UCSD-AML1 (cell line): ENCODE data around the gene SLC49A3.
"Not testable (repeated sequence)": the region's sequence is repeated elsewhere in the genome, so short reads cannot be mapped to it uniquely, and the experiment has no call there.

Experiments used
- DNase-seq: peaks from one replicate; lab custom pipeline; 2025; ENCODE audit not compliant: unreplicated experiment; lab: John Stamatoyannopoulos, UW

SLC49A3 gene

GRCh38 chr4:688854-689681 lies at the start of gene SLC49A3:
Gene SLC49A3, minus strand, starts transcription at chr4:689151. Its CDS starts 24 bp downstream, at chr4:689127.
- no peak for DNase-seq

DNA sequence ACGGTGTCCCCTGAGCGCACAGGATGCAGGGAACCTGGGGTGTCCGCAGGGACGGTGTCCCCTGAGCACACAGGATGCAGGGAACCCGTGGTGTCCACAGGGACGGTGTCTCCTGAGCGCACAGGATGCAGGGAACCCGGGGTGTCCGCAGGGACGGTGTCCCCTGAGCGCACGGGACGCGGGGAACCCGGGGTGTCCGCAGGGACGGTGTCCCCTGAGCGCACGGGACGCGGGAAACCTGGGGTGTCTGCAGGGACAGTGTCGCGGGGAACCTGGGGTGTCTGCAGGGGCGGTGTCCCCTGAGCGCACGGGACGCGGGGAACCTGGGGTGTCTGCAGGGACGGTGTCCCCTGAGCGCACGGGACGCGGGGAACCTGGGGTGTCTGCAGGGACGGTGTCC lies 47.6 kb upstream of the SLC49A3 start:
- not testable (repeated sequence) for DNase-seq

GRCh38 chr4:735583-735982 lies 46.6 kb upstream of the SLC49A3 start:
- no peak for DNase-seq

DNA sequence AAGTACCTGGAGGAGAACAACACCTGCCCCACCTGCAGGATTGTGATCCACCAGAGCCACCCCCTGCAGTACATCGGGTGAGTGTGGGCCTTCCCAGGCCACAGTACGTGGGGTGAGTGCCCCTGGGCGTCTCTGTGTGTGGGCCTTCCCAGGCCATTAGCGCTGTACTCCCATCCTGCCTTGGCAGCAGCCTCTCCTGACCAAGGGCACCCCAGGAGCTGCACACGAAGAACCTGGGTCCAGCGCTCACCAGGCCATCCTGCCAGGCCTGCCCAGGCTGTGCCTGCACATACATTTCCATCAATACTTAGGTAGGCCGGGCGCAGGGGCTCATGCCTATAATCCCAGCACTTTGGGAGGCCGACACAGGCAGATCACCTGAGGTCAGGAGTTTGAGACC lies 46.0 kb upstream of the SLC49A3 start:
- no peak for DNase-seq

DNA sequence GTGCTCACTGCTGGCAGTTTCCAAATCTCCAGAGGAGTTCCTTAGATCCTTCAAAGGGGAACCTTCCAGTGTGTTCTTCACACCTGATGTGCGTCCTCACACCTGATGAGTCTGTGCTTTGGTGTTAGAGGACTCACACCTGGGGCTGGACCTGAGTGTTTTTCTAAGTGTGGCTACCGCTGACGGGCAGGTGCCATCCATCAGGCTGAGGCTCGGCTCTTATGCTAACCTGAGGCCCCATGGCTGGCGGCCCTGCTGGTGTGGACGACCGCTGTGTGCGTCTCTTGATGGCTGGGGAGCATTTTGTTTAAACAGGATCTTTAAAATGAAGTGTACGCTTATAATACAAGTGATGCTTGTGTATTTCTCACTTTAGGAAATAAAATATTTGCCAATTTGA lies 45.1 kb upstream of the SLC49A3 start:
- no peak for DNase-seq

- no peak for DNase-seq
Observed at GRCh38 chr4:733631-733980, 44.7 kb upstream of the SLC49A3 start.

GRCh38 chr4:732911-733630 lies 44.1 kb upstream of the SLC49A3 start:
- DNase-seq = no peak

DNA sequence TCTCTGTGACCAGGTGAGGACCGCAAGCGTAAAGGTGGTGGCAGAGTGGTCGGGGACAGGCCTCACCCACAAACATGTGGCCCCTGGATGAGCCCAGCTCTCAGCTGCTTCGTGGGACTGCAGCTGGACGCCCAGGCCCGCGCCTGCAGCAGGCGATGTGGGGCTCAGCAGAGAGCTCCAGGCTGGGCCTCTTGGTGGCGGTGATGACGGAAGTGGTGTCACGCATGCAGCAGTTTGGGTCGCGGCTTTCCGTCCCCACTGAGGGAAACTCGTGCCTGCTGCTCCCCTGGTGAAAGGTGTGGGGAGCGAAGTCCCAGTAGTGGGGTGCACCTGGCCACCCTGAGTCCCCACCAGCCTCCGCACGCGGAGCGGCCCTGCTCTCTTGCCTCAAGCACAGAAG lies 43.5 kb upstream of the SLC49A3 start:
- no peak for DNase-seq

DNA sequence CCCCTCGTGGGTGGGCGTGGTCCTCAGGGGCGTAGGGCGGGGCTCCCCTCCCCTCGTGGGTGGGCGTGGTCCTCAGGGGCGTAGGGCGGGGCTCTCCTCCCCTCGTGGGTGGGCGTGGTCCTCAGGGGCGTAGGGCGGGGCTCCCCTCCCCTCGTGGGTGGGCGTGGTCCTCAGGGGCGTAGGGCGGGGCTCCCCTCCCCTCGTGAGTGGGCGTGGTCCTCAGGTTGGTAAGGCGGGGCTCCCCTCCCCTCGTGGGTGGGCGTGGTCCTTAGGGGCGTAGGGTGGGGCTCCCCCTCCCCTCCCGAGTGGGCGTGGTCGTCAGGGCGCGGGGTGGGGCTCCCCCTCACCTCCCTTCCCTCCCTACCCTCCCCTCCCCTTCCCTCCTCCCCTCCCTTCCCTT lies 43.0 kb upstream of the SLC49A3 start:
- not testable (repeated sequence) for DNase-seq

DNA sequence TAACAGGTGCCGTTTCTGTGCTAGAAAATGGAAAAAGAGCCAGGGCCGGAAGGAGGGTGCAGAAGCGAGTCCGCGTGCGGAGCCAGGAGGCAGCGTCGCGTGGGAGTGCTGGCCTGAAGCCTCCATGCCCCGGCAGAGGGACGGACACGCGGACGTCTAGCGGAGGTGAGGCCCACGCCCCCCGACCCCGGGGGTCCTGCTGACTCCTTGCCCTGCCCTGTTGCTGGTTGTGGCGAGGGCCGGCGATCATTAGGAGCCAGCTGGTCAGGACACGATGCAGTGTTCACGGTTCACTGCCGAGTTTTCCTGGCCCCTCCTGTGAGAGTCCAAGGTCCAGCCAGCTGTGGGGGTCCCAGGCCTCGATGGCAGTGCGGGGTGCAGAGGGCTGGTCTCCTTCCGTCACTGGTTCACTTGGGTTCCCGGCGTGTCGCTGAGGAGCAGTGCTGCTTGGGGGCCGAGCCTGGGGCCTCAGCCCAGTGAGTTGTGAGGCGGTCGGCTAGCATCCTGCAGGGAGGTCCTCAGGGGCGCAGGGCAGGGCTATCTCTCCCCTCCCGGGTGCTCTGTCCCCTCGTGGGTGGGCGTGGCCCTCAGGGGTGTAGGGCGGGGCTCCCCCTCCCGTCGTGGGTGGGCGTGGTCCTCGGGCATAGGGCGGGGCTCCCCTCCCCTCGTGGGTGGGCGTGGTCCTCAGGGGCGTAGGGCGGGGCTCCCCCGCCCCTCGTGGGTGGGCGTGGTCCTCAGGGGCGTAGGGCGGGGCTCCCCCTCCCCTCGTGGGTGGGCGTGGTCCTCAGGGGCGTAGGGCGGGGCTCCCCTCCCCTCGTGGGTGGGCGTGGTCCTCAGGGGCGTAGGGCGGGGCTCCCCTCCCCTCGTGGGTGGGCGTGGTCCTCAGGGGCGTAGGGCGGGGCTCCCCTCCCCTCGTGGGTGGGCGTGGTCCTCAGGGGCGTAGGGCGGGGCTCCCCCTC lies 42.3 kb upstream of the SLC49A3 start:
- DNase-seq = not testable (repeated sequence)

DNA sequence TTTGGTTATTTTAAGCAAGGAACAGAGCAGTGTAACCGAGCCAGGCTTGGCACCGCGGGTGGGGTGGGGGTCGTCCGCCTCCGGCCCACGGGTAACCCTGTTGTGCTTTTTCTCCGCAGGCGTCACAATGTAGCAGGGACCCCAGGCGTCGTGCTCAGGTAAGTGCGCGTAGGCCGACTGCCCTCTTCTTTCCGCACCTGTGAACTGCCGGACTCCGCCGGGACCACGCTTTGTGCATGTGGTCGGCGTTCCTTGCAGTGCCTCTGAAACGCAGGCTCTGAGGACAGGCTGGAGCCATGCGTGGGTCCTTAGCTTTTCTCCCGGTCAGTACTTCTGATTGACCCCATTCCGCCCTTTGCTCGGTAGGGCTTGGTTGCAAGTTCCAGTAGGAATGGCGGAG lies 41.6 kb upstream of the SLC49A3 start:
- DNase-seq = no peak

DNA sequence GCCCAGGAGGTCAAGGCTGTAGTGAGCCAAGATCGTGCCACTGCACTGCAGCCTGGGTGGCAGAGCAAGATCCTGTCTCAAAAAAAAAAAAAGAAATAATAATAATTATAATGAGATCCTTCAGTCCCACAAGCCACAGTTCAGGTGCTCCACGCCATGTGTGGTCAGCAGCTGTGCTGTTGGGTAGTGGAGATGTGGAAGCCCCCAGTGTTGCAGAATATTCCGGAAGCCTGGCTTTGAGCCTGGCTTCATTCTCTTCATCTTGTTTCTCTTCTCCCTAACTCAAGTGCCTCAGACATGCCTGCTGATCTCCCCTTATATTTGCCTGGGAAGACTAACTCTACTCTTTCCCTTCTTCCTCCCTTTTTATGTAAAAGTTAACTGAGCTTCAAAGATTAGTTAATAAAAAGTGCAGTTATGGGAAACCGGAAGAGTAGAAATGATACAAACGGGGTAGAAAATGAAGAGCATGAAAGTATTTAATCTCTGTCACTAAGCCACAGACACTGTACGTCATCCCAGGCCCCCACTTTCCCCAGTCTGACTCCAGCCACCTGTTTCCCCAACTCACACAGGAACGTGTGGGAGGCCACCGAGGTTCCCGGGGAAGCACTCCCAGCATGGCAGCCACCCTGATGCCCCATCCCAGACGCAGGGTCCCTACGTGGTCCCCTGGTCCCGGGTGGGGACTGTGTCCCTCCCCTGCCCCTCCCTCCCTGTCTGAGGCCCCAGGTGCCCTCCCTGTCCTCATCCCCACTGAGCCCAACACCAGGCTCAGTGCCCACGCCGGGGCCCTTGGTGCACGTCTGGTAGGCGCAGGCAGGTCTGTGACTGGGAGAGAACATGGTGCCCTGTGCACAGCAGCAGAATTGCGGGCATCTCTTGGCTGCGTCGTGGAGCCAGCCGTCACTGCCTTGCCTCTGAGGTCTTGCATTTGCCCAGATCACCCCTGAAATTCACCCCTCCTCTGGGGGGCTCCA lies 40.7 kb upstream of the SLC49A3 start:
- DNase-seq = no peak

DNA sequence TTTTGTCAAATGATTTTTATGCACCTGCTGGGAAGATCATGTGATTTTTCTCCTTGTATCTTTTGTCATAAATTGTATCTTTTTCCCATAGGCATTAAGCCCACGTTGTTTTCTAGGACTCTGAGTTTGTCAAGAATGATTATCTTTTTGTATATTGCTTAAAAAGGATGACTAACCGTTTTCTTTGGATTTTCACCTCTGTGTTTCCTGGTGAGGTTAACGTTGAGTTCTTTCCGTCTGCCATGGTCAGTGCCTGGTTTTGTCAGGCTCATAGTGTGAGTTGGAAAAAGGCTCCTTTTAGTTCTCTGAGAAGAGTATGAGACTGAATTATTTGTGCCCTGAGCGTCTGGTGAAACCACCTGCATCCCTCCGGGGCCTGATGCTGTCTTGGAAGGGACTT lies 38.6 kb upstream of the SLC49A3 start:
- DNase-seq = no peak

DNA sequence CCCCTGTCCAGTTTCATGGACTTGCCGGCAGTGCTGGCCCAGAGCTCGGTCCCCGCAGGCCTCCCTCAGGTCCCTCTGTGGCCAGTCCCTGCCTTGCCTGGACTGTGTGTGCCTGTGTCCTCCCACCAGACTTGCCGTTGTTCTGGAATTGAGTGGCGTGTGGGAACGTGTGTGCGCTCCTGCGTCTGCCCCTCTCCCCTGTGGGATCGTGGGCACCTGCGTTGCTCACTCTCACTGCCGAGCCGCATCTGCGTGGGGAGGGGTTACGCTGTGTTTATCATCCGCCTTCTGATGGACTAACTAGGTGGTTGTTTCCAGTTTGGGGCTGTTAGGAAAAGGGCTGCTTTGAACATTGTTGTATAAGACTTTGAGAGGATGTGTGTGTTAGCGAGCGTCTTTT lies 37.9 kb upstream of the SLC49A3 start:
- no peak for DNase-seq

DNA sequence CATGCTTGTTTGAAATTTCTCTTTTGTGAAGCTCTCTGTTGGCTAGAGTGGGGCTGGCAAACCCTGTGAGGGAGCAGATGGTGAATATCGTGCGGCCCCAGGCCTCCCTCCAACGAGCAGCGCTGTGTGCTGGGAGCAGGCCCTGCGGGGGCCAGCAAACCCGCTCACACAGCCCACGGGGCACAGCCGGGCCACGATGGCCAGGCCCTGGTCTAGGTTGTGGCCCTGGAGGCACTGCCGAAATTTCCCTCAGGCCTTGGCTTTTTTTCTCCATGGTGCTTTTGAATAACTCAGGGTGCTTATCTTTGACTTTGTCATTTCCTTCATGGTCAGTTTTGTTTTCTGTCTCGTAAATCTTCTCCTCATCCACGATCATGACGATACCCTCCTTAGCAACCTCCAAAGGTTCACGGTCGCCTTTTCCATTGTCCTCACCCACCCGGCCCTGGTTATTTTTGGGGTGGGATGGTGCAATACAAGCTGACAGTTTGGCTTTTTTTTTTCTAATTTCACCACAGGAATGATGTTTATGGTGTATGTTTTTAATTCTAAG lies 37.4 kb upstream of the SLC49A3 start:
- no peak for DNase-seq

DNA sequence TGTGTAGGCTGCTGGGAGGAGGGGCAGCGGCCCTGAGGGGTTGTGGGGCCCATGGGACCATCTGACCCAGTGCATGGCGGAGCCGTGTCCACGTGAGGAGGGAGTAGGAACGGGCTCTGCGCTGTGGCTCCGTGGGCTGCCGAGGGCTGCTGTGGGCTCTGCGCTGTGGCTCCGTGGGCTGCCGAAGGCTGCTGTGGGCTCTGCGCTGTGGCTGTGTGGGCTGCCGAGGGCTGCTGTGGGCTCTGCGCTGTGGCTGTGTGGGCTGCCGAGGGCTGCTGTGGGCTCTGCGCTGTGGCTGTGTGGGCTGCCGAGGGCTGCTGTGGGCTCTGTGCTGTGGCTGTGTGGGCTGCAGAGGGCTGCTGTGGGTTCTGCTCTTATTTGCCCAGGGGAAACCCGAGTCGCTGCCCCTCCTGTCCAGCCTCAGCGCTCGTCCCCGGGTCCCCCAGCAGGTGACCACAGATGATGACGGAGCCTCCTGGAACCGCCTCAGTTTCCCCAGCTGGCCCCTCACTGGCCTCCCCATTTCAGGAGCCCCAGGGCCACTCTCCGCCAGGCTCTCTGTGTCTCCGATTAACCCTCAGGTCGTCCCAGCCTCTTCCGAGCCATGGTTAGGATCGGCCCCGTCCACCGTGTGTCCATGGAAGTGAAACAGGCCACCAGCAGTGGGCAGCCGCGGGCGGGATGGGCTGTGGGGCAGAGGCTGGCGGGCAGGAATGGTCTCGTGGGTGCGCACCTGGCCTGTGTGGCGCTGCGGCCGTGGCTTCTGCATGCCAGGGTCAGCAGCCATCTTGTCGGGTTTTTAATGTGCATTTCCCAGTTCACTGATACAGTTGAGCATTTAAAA lies 36.7 kb upstream of the SLC49A3 start:
- no peak for DNase-seq

- no peak for DNase-seq
Observed at GRCh38 chr4:723751-724530, 35.0 kb upstream of the SLC49A3 start.

DNA sequence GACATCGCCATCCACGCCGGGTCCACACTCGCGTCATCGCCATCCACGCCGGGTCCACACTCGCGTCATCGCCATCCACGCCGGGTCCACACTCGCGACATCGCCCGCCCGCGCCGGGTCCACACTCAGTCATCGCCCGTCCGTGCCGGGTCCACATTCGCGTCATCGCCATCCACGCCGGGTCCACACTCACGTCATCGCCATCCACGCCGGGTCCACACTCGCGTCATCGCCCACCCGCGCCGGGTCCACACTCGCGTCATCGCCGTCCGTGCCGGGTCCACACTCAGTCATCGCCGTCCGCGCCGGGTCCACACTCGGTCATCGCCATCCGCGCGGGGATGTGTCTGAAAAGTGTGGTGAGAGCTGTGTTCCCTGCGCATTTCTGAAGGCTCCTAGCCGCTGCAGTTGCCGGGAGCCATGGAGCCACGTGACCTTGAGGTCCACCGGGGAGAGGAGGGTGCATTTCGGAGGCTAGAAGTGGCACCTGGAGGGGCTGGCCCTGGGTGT lies 34.0 kb upstream of the SLC49A3 start:
- DNase-seq = no peak
